HPDE6-E6E7 (cell line): Measurements from ENCODE around the gene SLC46A1.

Experiments used
- DNase-seq: peaks from one replicate; pipeline ENCODE4 v3.0.0; 2011; ENCODE audit warnings: missing footprints; ENCODE audit errors: extremely low spot score

The SLC46A1 gene

DNA sequence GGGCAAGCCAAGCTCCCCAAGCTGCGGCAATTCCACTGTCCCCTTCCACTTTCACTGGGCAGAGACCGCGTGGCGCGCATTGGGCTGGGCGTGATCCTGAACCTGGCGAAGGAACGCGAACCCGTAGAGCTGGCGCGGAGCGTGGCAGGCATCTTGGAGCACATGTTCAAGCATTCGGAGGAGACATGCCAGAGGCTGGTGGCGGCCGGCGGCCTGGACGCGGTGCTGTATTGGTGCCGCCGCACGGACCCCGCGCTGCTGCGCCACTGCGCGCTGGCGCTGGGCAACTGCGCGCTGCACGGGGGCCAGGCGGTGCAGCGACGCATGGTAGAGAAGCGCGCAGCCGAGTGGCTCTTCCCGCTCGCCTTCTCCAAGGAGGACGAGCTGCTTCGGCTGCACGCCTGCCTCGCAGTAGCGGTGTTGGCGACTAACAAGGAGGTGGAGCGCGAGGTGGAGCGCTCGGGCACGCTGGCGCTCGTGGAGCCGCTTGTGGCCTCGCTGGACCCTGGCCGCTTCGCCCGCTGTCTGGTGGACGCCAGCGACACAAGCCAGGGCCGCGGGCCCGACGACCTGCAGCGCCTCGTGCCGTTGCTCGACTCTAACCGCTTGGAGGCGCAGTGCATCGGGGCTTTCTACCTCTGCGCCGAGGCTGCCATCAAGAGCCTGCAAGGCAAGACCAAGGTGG is 24.7 kb downstream of the SLC46A1 start:
- DNase-seq, result no peak

DNA sequence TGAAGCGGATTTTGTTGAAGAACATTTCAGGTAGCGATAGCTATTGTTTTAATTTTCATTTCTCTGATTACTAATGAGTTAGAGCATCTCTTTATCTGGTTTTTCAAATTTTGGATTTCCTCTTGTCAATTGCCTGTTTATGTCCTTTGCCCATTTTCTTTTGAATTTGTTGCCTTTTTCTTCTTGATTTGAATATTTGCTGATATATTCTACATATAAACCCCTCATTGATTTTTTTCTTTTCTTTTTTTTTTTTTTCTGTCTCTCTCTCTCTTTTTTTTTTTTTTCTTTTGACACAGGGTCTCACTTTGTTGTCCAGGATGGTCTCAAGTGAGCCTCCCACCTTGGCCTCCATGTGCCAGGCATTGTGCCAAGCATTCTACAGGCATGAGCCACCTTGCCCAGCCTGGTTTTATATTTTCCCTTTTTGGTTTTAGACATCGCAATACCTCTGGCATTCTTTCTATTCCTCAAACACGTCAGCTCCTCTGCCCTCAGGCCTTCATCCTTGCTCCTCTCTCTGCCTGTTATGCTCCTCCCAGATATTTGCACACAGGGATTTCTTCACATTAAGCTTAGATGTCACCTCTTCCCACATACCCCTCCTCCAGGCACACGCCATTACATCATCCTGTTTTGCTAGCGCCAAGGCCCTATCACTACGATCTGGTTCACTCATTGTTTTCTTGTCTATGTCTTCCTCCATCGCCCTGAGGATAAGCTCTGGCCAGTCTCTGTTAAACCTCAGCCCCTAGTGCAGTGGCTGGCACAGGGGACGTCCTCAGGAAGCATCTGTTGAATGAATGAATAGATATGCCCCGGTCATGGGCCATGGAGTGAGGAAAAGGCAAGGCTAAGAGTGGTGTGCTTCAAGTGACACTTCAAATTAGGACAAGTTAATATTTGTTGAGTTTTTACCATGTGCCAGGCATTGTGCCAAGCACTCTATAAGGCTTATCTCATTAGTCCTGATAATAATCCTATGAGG is 25.9 kb downstream of the SLC46A1 start:
- DNase-seq, result peak; percentile 71

DNA sequence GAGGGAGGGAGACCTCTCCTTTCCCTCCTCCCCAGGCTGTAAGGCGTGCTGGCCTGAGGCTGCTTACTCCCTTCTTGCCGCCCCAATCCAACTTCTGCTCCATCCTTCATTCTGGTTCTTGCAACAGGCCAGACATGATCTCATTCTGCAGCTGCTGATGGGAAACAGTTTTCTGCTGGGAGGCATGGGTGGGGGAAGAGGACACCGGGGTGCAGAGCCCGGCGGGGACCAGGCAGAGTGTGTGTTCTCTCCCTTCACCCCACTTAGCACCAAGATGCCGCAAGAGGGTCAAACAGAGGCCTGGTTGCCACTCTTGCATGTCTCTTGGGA is 33.1 kb downstream of the SLC46A1 start:
- DNase-seq, result no peak

DNA sequence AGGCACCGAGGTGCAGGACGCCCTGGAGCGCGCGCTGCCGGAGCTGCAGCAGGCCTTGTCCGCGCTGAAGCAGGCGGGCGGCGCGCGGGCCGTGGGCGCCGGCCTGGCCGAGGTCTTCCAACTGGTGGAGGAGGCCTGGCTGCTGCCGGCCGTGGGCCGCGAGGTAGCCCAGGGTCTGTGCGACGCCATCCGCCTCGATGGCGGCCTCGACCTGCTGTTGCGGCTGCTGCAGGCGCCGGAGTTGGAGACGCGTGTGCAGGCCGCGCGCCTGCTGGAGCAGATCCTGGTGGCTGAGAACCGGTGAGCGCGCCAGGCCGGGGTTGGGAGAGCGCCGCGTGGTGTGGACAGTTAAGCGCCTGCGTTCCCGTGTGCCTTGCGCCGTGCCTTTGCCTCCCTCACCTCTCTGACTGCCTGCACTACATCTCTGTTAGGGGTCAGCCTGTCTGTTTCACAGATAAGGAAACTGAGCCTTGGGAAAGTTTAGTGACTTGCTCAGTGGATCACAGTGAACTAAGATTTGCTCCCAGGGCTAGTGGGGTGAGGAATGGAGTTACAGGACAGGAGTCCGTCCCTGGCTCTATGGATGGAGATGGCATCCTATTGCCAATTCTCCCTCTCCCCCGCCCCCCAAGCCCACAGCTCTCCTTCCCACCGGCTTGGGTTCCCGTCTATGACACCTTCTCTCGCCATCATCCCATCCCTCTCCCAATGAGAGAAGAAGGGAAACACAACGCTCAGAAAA is 33.6 kb downstream of the SLC46A1 start:
- no peak for DNase-seq

DNA sequence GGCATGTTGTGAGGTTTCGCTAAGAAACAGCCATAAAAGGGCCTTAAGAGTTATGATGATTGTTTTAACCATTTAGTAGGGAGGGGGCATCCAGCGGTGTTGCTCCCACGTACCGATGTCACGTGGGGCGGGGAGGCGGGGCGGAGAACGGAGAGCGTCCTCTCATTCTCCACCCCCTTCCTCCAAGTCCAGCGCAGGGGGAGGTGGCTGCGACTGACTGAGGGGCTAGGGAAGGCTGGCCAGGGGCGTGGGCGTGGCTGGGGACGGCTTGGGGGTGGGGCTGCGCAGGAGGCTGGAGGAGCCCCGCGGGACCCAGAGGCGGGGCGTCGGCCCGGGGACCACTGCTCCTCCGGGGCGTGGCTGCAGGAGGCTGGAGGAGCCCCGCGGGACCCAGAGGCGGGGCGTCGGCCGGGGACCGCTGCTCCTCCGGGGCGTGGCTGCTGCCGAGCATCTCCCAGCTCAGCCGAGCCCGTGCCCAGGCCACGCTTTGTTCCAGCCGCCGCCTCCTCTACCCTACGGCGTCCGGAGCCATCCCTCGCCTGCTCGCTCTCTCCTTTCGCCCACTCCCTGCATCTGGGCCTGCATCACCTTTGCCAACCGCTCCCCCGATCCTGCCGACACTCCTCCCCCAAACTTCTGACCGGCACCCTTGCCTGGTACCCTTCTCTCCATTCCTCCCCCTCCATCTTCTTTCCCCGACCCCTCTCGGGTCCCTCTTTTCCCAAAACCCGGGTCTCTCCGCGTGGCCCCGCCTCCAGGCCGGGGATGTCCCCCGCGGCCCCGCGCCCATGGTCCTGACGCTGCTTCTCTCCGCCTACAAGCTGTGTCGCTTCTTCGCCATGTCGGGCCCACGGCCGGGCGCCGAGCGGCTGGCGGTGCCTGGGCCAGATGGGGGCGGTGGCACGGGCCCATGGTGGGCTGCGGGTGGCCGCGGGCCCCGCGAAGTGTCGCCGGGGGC is 34.5 kb downstream of the SLC46A1 start, which contains the start of gene SARM1:
Gene SARM1, plus strand, starts transcription at position 450 of the 958 bp plus-strand sequence. Its CDS starts 339 bp downstream, at position 789.
- no peak for DNase-seq

DNA sequence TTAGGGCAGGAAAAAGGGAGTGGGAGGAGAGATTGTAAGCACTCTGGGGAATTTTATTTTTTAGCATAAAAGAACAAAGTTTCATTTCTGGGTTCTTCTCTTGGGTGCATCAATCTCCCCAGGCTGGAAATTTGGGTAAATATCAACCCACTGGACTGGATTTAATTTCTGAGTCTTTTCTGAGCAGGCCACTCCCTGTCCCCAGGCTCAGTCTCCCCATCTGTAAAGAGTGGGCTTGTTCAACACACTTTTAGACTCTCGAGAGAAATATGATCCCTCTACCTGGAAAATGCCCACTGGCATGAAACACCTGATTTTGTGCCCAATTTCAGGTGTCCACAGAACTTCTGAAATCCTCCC is 35.3 kb downstream of the SLC46A1 start:
- no peak for DNase-seq

DNA sequence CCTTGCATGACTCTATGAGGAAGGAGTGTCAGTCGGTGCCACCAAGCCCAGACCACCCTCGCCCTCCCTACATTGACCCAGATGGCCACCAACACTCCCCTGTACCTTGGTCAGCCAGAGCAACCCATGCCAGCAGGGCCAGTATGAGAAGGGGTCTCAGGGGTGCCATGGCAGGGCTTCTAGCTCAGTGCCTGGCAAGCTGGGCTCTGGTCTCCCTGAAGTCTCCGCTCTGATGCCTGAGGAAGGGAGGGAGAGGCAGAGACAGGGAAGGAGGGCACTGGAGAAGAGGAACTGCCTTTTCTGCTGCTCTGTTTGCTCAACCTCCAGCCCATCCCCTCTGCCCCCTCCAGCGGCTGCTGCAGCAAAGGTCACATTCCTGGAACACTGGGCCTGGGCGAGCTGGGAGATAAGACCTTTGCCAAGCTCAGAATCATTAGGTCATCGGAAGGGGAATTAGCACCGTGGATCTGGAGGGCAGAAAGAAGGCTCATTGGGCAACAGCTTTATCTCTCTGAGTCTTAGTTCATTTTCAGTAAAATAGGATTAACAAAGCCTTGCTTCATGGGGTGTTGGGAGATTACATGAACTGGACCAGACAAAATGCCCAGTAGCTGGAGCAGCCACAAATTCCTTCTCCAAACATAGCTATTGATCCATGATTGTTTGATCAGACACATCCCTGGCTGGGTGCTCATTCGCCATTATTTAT is 35.8 kb downstream of the SLC46A1 start, which contains the start of gene VTN:
Gene VTN, minus strand, starts transcription at position 273 of the 709 bp plus-strand sequence. Its CDS starts 104 bp downstream, at position 169.
- no peak for DNase-seq

DNA sequence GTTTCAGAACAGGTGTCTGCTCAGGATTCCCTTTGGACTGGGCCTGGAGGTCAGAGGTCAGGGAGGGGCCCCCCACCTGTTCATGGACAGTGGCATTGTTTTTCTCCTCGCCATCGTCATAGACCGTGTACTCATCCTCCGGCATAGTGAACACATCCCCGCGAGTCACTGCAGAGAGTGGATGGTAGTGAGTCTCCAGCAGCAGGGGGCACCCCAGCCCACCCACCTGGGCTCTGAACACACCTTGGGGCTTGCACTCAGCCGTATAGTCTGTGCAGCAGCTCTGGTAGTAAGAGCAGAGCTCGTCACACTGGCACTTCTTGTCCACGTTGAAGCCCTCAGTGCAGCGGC is 36.4 kb downstream of the SLC46A1 start:
- no peak for DNase-seq

DNA sequence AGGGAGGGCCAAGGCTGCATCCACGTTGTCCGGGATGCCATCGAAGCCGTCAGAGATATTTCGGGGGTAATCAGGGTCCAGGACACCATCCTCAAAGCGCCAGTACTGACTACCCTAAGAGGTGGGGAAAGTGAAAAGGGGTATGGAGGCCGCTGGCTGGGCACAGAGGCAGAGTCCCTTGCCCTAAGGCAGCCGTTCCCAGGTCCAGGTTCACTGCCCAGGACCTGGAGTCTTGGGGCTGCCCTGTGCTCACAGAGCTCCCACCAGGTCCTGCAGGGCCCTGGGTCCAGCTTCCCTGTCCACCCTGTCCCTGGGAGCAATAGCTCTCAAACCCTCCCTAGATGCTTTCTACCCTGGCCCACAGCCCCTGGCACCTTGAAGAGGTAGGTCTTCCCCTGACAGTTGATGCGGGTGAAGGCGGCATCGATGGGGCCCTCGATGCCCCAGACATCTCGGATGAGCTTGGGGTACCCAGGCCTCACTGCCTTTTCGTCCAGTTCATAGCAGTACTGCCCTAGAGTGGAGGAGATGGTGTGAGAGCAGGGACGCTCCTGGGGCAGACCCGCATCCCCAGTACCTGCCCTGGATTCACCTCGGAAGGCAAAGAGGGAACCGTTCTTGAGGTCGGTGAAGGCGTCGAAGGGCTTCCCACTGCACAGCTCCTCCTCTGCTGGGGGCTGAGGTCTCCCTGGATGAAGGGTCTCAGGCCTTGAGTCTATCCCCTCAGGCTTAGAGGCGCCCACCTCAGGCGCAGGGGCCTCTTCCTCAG is 36.9 kb downstream of the SLC46A1 start:
- no peak for DNase-seq

DNA sequence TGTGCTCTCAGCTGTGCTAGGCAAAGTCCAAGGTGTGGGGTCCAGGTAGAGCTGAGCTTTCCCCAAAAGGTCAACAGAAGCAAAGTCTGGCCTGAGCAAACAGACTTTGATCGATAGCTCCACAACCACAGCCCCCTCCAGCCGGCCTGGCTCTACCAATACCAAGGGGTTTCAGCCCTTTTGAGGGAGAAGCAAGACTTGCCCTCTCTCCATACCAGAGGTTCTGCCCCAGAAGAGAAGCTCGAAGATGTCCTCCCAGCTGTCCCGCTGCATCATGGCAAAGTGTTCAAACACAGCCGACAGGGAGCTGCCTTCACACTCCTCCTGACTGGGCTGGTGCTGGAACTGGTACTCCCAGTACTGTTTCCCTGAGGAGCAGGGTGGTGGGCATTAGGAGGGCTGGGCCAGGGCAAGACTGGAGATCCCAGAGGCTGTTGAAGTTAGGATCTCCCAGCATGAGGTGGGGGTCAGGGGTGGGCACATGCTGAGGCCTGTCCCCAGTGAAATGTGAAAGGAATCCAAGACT is 37.6 kb downstream of the SLC46A1 start:
- no peak for DNase-seq

DNA sequence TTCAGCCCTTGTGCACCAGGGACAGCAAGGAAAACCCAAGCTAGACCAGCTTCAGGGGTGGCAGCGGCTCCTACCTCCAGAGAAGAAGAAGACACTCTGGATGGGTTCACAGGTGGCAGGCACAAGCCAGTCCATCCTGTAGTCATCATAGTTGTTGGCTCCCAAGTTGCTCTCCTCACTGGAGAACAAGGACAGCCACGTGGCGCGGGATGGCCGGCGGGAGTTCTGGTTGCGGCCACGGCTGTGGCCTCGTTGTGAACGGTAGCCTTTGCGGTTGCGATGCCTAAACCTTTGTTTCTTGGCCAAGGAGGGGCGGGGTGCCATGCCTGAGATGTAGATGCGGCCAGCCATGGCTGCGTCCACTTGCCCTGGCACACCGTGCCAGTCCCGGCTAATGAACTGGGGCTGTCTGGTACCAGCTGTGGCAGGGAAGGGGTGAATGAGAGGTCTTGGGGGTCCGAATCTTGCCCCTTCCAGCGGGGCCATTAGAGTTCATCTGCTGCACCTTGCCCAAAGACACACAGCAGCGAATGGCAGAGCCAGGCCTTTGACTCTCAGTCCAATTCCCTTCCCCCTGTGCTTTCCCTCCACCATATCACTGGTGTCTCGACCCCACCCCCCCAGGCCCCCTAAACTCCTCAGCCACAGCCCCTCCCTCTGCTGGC is 38.2 kb downstream of the SLC46A1 start:
- no peak for DNase-seq

DNA sequence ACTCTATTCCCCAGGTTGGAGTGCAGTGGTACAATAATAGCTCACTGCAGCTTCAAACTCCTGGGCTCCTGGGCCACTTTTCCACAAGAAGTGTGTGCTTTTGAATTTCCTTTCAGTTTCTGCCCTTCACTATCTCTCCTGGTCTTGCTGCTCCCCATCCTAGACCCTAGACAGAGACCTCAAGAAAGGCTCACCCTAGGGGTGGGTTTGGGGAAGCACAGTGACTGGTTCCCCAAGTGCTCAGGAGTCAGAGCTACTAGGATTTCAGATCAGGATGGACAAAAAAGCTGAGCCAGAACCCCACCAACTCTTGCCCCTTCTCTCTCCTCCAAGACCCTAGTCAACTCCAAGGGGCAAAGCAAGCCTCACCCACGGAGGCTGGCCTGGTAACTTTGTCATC is 39.4 kb downstream of the SLC46A1 start:
- DNase-seq, result no peak

DNA sequence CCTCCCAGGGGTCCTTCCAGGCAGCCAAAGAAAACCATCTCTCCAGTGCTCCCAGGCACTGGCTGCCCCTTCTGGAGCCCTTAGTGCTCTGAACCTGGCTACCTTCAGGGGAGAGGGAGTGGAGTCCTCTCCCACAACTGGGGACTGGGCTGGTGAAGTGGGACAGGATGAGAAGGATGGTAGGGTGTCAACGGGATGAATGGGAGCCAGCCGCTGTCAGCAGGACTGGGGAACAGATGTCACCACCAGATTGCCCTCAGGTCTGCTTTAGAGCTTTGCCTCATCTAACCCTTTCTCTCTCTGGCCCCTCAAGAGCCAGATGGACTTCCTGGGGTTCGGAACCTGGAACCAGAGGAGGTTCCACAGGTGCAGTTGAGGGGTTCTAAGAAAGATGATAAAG is 40.5 kb downstream of the SLC46A1 start:
- no peak for DNase-seq

DNA sequence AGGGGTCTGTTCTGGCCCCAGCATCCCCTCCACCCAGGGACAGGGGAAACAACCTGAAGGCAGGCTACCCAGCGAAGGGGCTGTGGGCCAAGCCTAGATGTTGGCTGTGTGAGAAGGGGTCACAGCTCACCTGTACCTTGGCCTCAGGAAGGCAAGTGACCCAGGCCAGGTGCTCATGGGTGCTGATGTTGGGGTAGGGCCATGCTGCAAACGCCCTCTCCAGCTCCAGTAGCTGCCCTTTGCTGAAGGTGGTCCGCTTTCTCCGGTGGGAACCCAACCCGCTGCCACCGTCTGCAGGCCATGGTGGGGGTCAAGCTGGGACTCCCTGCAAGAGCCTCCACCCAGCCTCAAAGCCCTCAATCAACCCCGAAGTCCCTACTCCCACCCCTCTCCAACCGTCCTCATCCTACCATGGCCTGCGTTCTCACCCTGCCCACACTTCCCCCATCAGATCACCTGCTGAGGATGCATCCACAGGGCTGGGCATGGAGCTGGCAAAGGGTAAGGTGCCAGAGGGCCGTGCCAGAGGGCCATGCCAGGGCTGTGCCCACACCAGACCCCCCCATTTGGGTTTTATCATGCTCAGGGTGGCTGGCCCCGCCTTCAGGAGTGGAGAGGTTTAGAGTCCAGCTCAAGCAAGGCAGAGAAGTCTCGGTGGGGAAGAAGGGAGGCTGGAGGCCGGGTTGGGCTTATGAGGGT is 41.2 kb downstream of the SLC46A1 start, which contains the start of gene SEBOX:
Gene SEBOX, minus strand, starts transcription at position 535 of the 699 bp plus-strand sequence. Its CDS starts 48 bp downstream, at position 487.
- no peak for DNase-seq

DNA sequence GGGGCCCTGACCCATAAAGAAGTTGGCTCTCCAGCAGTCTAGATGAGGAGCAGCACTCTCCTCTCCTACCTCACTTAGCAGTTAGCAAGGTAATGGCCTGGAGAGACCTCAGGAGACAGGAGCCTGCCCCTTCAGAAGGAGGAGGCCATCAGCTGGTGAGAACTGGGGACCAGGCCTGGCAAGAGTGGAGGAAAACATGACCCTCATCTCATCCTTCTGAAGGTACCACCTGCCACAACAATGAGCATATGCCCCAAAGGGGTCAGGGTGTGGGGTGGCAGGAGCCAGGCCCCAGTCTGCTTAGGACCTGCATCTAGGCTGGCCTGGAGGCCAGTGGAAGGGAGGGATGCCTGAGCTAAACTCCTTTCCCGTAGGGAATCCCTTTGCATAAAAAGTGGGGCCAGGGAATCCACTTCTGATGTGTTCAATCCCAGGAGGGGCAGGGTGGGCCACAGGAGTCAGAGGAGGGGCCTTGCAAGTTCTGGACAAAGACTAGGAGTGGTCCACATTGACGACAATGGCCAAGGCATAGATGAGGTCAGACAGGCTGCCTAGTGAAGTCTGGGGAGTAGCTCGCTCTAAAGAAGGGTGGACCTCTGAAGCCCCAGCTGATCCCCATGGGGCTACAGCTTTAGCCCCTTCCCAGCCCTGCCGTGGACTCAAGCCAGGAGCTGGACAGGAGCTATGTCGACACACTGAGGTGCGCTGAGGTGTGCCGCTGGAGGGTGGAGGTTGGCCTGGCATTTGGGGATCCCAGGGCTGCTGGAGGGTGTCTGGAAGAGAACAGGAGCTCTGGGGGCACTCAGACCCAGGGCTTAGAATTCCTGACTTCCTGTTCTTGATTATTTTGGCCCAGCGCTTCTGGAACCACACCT is 42.0 kb downstream of the SLC46A1 start:
- DNase-seq, result no peak

DNA sequence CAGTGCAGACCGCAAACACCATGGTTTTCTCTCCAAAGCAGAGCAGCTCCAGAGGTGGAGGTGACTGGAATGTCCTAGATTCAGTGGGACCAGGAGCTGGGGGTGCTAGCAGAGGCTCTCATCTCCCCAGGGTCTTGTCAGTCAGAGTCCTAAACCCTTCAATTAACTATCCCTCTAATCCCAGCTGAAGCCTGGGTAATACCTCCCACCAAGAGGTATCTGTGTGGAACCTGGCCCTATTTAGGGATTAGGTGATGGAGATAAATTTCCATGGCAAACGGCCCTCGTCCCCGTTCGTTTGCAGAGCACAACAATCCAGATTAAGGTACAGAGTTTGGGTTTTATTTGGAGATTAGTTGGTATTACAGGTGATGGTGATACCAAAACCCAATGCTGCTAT is 42.8 kb downstream of the SLC46A1 start:
- no peak for DNase-seq

DNA sequence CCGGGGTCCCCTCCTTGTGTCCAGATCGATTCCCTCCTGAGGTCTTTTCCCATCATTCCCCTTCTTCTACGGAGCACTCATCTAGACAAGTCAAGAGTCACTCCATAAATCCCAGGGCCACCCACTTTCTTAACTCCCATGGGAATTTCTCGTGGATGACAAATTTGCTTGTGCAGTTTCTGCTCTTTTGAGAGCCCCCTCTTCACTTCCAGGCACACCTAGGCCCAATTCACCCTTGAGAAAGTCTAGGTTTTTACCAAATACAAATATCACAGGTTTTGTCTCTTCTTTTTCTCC is 48.2 kb downstream of the SLC46A1 start:
- DNase-seq, result no peak
